ENCODE data around the gene WDR86.

- TF ChIP-seq EZH2 (IDR thresholded peaks at IDR 0.05; ENCODE audit: borderline replicate concordance, low read depth, low read length, poor library complexity, severe bottlenecking) = no peak
- no peak for TF ChIP-seq CTCF (conservative IDR thresholded peaks at IDR 0.05; ENCODE audit: low read depth, low read length)
Observed at GRCh38 chr7:151454932-151455530, 45.2 kb upstream of the WDR86 start.

Measured in A673 (cell line).